Activated B cell treated with CpG ODN at 0.5 μM for 24 hours (primary cell): Measurements from ENCODE around the gene BAIAP2L1. TPM values are rescaled to one million over a fixed set of nuclear protein-coding genes. Genes with fewer than 3 reads are reported as not detected.

Experiments
- ATAC-seq: fragments of 200-7000 bp; cut with Tn5 transposase; one replicate; pipeline ENCODE4 v1.10.0; 2021; ENCODE audit warnings: low read depth, mild to moderate bottlenecking, moderate library complexity
- CTCF ChIA-PET: fragments of 350-600 bp; sonication (Branson Sonifier 250); formaldehyde crosslinking; loops from one replicate; lab custom pipeline; 2021; ENCODE audit warnings: antibody characterized with exemption; lab: Charles Lee
- POLR2A ChIA-PET: fragments of 350-600 bp; sonication (Branson Sonifier 250); formaldehyde crosslinking; loops from one replicate; lab custom pipeline; 2021; ENCODE audit warnings: antibody characterized with exemption; lab: Charles Lee
- DNase-seq: peaks from one replicate; pipeline ENCODE4 v3.0.0; 2022
- H3K27ac Mint-ChIP-seq: one replicate; pipeline ENCODE4 v1.8.0; 2020; ENCODE audit warnings: mixed read lengths
- H3K27me3 Mint-ChIP-seq: one replicate; pipeline ENCODE4 v1.8.0; 2021; ENCODE audit warnings: mixed read lengths
- H3K36me3 Mint-ChIP-seq: one replicate; pipeline ENCODE4 v1.8.0; 2021; ENCODE audit warnings: low read depth, mixed read lengths
- H3K4me1 Mint-ChIP-seq: one replicate; pipeline ENCODE4 v1.8.0; 2021; ENCODE audit warnings: mixed read lengths
- H3K4me3 Mint-ChIP-seq: one replicate; pipeline ENCODE4 v1.8.0; 2020; ENCODE audit warnings: mild to moderate bottlenecking, mixed read lengths
- H3K9me3 Mint-ChIP-seq: one replicate; pipeline ENCODE4 v1.8.0; 2020; ENCODE audit warnings: mixed read lengths
- intact Hi-C: fragments of 100-400 bp; cut with micrococcal nuclease; formaldehyde crosslinking; loops from one replicate; pipeline ENCODE4 v1.15.1; 2024
- total RNA-seq: library from RNA; stranded (reverse); gene quantifications from 2 replicates; pipeline ENCODE4 v1.2.3, GENCODE V29; 2022
- TF ChIP-seq, protein P1 (sequence below): fragments of 200-600 bp; IDR thresholded peaks from one replicate; pipeline ENCODE4 v1.8.0; 2022; ENCODE audit warnings: antibody characterized with exemption, mild to moderate bottlenecking

Gene BAIAP2L1
- total RNA-seq, 1 donor from 2014 or later, result 8.1 TPM

DNA sequence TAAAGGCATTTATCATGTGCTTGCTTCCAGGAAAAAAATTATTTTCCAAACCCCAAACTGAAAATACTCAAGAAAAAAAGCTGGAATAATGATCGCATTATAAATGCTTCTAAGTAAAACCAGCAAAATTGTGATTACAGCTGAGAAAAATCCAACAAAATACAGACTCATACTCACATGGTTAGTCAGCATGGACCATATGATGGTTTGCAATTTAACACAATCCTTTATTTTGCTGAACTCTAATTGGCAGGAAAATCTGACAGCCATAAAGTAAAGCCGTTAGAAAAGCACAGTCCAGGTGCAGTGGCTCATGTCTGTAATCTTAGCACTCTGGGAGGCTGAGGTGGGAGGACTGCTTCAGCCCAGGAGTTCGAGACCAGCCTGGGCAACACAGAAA, 59.8 kb downstream of the BAIAP2L1 start:
- intact Hi-C loops, result no loop called here
- Mint-ChIP-seq H3K9me3 (peaks cover 5% of the 10 kb centered on the region), H3K27ac (no peak overlapping the region), H3K36me3 (no peaks in the 10 kb centered on the region), H3K4me3 (no peak overlapping the region), H3K4me1 (no peaks in the 10 kb centered on the region), H3K27me3 (peaks cover 5% of the 10 kb centered on the region)
- CTCF ChIA-PET, result no interaction called here
- POLR2A ChIA-PET, result interaction anchor here (0.7 kb wide), 2 partner anchors 59 to 1248 kb away, joined by 5 to 7 read pairs; no protein-coding TSS in a partner anchor
- ATAC-seq (no peak), DNase-seq (no peak)
- TF ChIP-seq, protein P1, sequence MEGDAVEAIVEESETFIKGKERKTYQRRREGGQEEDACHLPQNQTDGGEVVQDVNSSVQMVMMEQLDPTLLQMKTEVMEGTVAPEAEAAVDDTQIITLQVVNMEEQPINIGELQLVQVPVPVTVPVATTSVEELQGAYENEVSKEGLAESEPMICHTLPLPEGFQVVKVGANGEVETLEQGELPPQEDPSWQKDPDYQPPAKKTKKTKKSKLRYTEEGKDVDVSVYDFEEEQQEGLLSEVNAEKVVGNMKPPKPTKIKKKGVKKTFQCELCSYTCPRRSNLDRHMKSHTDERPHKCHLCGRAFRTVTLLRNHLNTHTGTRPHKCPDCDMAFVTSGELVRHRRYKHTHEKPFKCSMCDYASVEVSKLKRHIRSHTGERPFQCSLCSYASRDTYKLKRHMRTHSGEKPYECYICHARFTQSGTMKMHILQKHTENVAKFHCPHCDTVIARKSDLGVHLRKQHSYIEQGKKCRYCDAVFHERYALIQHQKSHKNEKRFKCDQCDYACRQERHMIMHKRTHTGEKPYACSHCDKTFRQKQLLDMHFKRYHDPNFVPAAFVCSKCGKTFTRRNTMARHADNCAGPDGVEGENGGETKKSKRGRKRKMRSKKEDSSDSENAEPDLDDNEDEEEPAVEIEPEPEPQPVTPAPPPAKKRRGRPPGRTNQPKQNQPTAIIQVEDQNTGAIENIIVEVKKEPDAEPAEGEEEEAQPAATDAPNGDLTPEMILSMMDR, result no peak

DNA sequence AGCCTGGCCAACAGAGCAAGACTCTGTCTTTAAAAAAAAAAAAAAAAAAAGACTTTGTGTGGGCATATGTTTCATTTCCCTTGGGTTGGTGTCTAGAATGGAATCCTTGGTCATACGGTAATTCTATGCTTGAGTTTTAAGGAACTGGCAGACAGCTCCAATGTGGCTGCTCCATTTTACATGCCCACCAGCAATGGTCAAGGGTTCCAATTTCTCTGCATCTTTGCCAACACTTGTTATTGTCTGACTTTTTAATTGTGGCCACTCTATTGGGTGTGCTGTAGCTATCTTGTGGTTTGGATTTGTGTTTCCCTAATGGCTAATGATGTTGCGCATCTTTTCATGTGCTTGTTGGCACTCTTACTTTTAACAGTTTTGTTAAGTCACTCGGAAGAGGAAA, 61.8 kb downstream of the BAIAP2L1 start:
- Mint-ChIP-seq H3K4me3 (no peak overlapping the region), H3K4me1 (no peaks in the 10 kb centered on the region), H3K27ac (no peak overlapping the region), H3K9me3 (peaks cover 5% of the 10 kb centered on the region), H3K27me3 (peaks cover 3% of the 10 kb centered on the region), H3K36me3 (no peaks in the 10 kb centered on the region)
- DNase-seq (no peak), ATAC-seq (no peak)
- ChIA-PET POLR2A (no interaction called here), CTCF (no interaction called here)
- TF ChIP-seq, protein P1, result no peak
- intact Hi-C loops, result no loop called here

DNA sequence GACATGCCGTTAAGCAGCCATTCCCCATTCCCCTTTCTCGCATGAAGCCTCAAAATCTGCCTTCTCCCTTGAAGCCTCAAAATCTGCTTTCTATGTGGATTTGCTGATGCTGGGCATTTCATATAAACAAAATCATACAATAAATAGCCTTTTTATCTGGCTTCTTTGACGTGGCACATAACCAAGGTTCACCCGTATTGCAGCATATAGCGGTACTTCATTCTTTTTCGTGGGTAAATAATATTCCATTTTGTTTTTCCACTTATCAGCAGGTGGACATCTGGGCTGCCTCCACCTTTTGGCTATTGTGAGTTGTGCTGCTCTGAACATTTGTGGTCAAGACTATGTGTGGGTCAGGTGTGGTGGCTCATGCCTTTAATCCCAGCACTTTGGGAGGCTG, 62.4 kb downstream of the BAIAP2L1 start:
- CTCF ChIA-PET, result no interaction called here
- peaks cover 3% of the 10 kb centered on the region for H3K27me3 Mint-ChIP-seq
- ATAC-seq, result no peak

DNA sequence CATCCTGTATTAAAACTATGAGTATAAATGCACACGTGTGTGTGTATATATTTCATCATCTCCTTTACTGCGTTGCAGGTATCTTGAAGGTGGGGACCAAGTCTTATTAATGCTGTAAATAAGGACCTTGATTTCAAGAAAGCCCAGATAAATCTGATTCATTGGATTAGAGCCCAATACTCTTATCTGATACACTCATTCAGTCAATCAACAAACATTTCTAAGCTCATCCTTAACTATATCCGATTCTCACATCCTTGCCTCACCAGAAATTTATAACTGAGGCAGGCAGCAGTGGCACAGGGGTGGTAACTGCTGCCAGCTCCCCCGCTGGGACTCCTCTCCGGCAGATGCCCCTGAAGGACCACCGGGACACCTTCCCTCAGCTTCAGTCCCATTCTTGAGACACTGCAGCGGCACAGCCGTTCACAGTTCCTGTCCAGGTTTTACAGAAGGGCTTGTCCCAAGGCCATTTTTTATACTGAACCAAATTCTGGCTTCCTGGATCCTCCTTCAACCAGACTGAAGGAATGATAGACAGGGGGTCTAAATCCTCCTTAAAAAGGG, 65.4 kb downstream of the BAIAP2L1 start:
- intact Hi-C loops, result no loop called here
- TF ChIP-seq, protein P1, result no peak
- no peak for ATAC-seq
- ChIA-PET POLR2A (no interaction called here), CTCF (no interaction called here)
- no peak overlapping the region for H3K4me3 Mint-ChIP-seq
- DNase-seq, result no peak
- peaks cover 3% of the 10 kb centered on the region for H3K27me3 Mint-ChIP-seq
- H3K36me3 Mint-ChIP-seq, result no peaks in the 10 kb centered on the region
- H3K4me1 Mint-ChIP-seq, result no peaks in the 10 kb centered on the region
- H3K9me3 Mint-ChIP-seq, result peaks cover 8% of the 10 kb centered on the region
- no peak overlapping the region for H3K27ac Mint-ChIP-seq

More for the DNA sequence above, 62.4 kb downstream of the BAIAP2L1 start:
- Mint-ChIP-seq H3K4me1 (no peaks in the 10 kb centered on the region), H3K36me3 (no peaks in the 10 kb centered on the region), H3K9me3 (peaks cover 5% of the 10 kb centered on the region), H3K4me3 (no peak overlapping the region), H3K27ac (no peak overlapping the region)
- POLR2A ChIA-PET, result no interaction called here
- intact Hi-C loops, result no loop called here
- no peak for DNase-seq
- TF ChIP-seq, protein P1, result no peak

DNA sequence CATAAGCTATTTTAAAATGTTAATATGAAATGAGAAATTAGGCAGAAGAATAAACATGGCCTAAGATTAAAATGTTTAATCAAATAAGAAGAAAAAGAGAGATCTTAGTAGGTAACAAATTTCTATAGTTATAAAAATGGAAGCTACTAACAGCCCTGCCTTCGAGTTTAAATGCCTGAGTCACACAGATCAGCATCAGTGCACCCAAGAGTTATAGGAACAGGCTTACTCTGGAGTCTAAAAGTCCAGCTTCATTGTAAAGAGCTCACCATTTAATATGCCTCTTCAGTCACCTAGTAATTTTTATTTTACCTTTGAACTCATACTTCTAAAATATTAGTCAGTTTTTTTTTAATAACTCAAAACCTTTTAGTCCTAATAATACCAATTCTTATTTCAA, 66.8 kb downstream of the BAIAP2L1 start:
- ChIA-PET CTCF (no interaction called here), POLR2A (no interaction called here)
- no peaks in the 10 kb centered on the region for H3K4me1 Mint-ChIP-seq
- TF ChIP-seq, protein P1, result no peak
- intact Hi-C loops, result no loop called here
- H3K36me3 Mint-ChIP-seq, result no peaks in the 10 kb centered on the region
- no peak overlapping the region for H3K4me3 Mint-ChIP-seq
- H3K27me3 Mint-ChIP-seq, result peaks cover 3% of the 10 kb centered on the region
- ATAC-seq, result no peak
- no peak overlapping the region for H3K27ac Mint-ChIP-seq
- no peak for DNase-seq
- peaks cover 8% of the 10 kb centered on the region for H3K9me3 Mint-ChIP-seq
